Stimulated activated CD4-positive, alpha-beta T cell treated with anti-CD3 and anti-CD28 coated beads, Interleukin-15, amount 100 ng/mL, for 48 hours (primary cell): Measurements from ENCODE around the gene LIF.

Experiments used
- DNase-seq, 2 donors: peaks; one replicate each; pipeline ENCODE4 v3.0.0-alpha.2; 2020; ENCODE audit warnings: low read depth in 2 of 2

Gene LIF

GRCh38 chr22:30263883-30264282, 17.3 kb upstream of the LIF start:
- no peak for DNase-seq

- DNase-seq: peak in 1 of 2 donors; percentile 77
These were observed 16.6 kb upstream of the LIF start for GRCh38 chr22:30262917-30263741.

GRCh38 chr22:30262112-30262511, 15.6 kb upstream of the LIF start:
- DNase-seq: no peak

- DNase-seq: no peak
These were observed 14.6 kb upstream of the LIF start for GRCh38 chr22:30261134-30261533.

- no peak for DNase-seq
These were observed 14.1 kb upstream of the LIF start for GRCh38 chr22:30260682-30261081.

- DNase-seq: no peak
These were observed 13.7 kb upstream of the LIF start for GRCh38 chr22:30260276-30260675.

GRCh38 chr22:30254314-30254713, 7.8 kb upstream of the LIF start:
- no peak for DNase-seq

GRCh38 chr22:30253205-30253852, 6.8 kb upstream of the LIF start:
- DNase-seq: no peak

- DNase-seq: no peak
These were observed 6.0 kb upstream of the LIF start for GRCh38 chr22:30252411-30253204.

GRCh38 chr22:30251711-30252110, 5.2 kb upstream of the LIF start:
- DNase-seq: no peak

- peak in 1 of 2 donors; percentile 52 for DNase-seq
These were observed 4.2 kb upstream of the LIF start for GRCh38 chr22:30250661-30251267.

GRCh38 chr22:30250039-30250565, 3.5 kb upstream of the LIF start:
- DNase-seq: no peak

- no peak for DNase-seq
These were observed 2.8 kb upstream of the LIF start for GRCh38 chr22:30249049-30250038.

- DNase-seq: no peak
These were observed 1.9 kb upstream of the LIF start for GRCh38 chr22:30248484-30248883.

- DNase-seq: no peak
These were observed 1.4 kb upstream of the LIF start for GRCh38 chr22:30247974-30248373.

- DNase-seq: no peak
These were observed 1.0 kb upstream of the LIF start for GRCh38 chr22:30247561-30247960.

GRCh38 chr22:30246814-30247376, 336 bp upstream of the LIF start:
- DNase-seq: no peak

GRCh38 chr22:30245181-30245984, 1.2 kb downstream of the LIF start:
- no peak for DNase-seq

GRCh38 chr22:30244641-30245040, 1.9 kb downstream of the LIF start:
- DNase-seq: no peak
